ENCODE data around the gene MICAL2. TPM values are rescaled to one million over a fixed set of nuclear protein-coding genes. Genes with fewer than 3 reads are reported as not detected.
A peak's percentile ranks its signal among the peaks of the same experiment; 100 is the strongest.

Gene MICAL2
- polyA plus RNA-seq, 2 of the 4 experiments (the other 2 are of a cell fraction) = 39.8 to 42.1 TPM

- H3K4me3 ChIP-seq = no peak overlapping the region
- ChIA-PET POLR2A (no interaction called here), CTCF (interaction anchor here (0.8 to 2.5 kb wide), 5 partner anchors 11 to 139 kb away, joined by 3 to 12 read pairs (median 4); no protein-coding TSS in a partner anchor)
- no peak for DNase-seq (ENCODE audit: low read depth in 1 of 2, low spot score in 1 of 2)
- WGBS (ENCODE audit: missing lambda C conversion rate) = 84% methylated on average over 4 of the region's 4 CpGs
- peak overlapping the region in 1 of 2 experiments; percentile 49; a peak in 2 of 6 replicates for H3K27ac ChIP-seq
- H3K9me3 ChIP-seq = no peaks in the 10 kb centered on the region
- no peak for FAIRE-seq
- H3K4me2 ChIP-seq = no peak overlapping the region
- no peak for ATAC-seq
- TF ChIP-seq KDM5A (IDR thresholded peaks at IDR 0.05) (no peak), NPAS2 (CRISPR knock-in tag; IDR thresholded peaks at IDR 0.05; ENCODE audit: borderline replicate concordance) (no peak), CHD2 (IDR thresholded peaks at IDR 0.05; ENCODE audit: low read length, partially characterized antibody) (no peak), KDM1A (IDR thresholded peaks at IDR 0.05; ENCODE audit: low read depth) (no peak), HOXA7 (CRISPR knock-in tag; IDR thresholded peaks at IDR 0.05) (no peak), ZNF302 (CRISPR knock-in tag; IDR thresholded peaks at IDR 0.05) (no peak), MYC (IDR thresholded peaks at IDR 0.05; ENCODE audit: borderline replicate concordance, low read length) (no peak), FOSB (CRISPR knock-in tag; IDR thresholded peaks at IDR 0.05) (no peak), SMC3 (IDR thresholded peaks at IDR 0.05) (no peak), HDAC2 (IDR thresholded peaks at IDR 0.05) (no peak), RCOR1 (IDR thresholded peaks at IDR 0.05; ENCODE audit: low read depth, low read length) (no peak), USF2 (IDR thresholded peaks at IDR 0.05) (no peak)
- peaks cover 38% of the 10 kb centered on the region for H3K4me1 ChIP-seq
These were observed 75.5 kb downstream of the MICAL2 start for GRCh38 chr11:12185914-12186313.

- H3K27ac ChIP-seq = peak overlapping the region in 1 of 2 experiments; percentile 41; a peak in 2 of 6 replicates
- FAIRE-seq = no peak
These were observed 76.3 kb downstream of the MICAL2 start for GRCh38 chr11:12186701-12187100.

GRCh38 chr11:12187399-12187798 is 77.0 kb downstream of the MICAL2 start:
- 86% methylated on average over 8 of the region's 8 CpGs for WGBS (ENCODE audit: missing lambda C conversion rate)
- Histone ChIP-seq H3K4me2 (no peak overlapping the region), H3K4me3 (no peak overlapping the region), H3K9me3 (no peaks in the 10 kb centered on the region), H3K4me1 (peaks cover 23% of the 10 kb centered on the region), H3K27ac (peak overlapping the region in 1 of 2 experiments; percentile 24; a peak in 2 of 6 replicates)
- FAIRE-seq (no peak), DNase-seq (ENCODE audit: low read depth in 1 of 2, low spot score in 1 of 2) (no peak), ATAC-seq (no peak)
- POLR2A ChIA-PET = no interaction called here
- CTCF ChIA-PET = interaction anchor here (0.9 kb wide), 1 partner anchor 15 kb away, joined by 3 read pairs; no protein-coding TSS in a partner anchor
- TF ChIP-seq CEBPB (IDR thresholded peaks at IDR 0.05) (no peak), SMC3 (IDR thresholded peaks at IDR 0.05) (no peak), CHD4 (IDR thresholded peaks at IDR 0.05; ENCODE audit: borderline replicate concordance) (no peak), BHLHE40 (IDR thresholded peaks at IDR 0.05; ENCODE audit: low read depth, low read length) (no peak), HMGXB4 (CRISPR knock-in tag; IDR thresholded peaks at IDR 0.05; ENCODE audit: borderline replicate concordance) (no peak), KDM1A (IDR thresholded peaks at IDR 0.05; ENCODE audit: low read depth) (no peak), BCL3 (IDR thresholded peaks at IDR 0.05) (no peak), MAFK (IDR thresholded peaks at IDR 0.05; ENCODE audit: partially characterized antibody) (no peak), KDM5A (IDR thresholded peaks at IDR 0.05) (no peak), JUN (IDR thresholded peaks at IDR 0.05) (no peak), TP53 (CRISPR knock-in tag; IDR thresholded peaks at IDR 0.05) (no peak), PHF8 (IDR thresholded peaks at IDR 0.05; ENCODE audit: borderline replicate concordance, low read depth) (no peak)

More at GRCh38 chr11:12186701-12187100, 76.3 kb downstream of the MICAL2 start:
- CTCF ChIA-PET = interaction anchor here (1.1 kb wide), 1 partner anchor 11 kb away, joined by 4 read pairs; no protein-coding TSS in a partner anchor
- H3K9me3 ChIP-seq = no peaks in the 10 kb centered on the region
- H3K4me3 ChIP-seq = no peak overlapping the region
- POLR2A ChIA-PET = no interaction called here
- H3K4me2 ChIP-seq = no peak overlapping the region
- DNase-seq (ENCODE audit: low read depth in 1 of 2, low spot score in 1 of 2) (no peak), ATAC-seq (no peak)
- H3K4me1 ChIP-seq = peaks cover 30% of the 10 kb centered on the region
- TF ChIP-seq CHD2 (IDR thresholded peaks at IDR 0.05; ENCODE audit: low read length, partially characterized antibody) (no peak), RAD21 (conservative IDR thresholded peaks at IDR 0.05 in 1 of 2, IDR thresholded peaks at IDR 0.05 in 1 of 2) (no peak), TP53 (CRISPR knock-in tag; IDR thresholded peaks at IDR 0.05) (no peak)
- 80% methylated on average over 5 of the region's 5 CpGs for WGBS (ENCODE audit: missing lambda C conversion rate)

Measured in A549 (cell line).